GM10266 (cell line): Measurements from ENCODE around the gene CRB3.

Experiments used
- DNase-seq: peaks from one replicate; pipeline ENCODE4 v3.0.0; 2012; ENCODE audit errors: extremely low spot score
- TF ChIP-seq, protein P1 (sequence below): IDR thresholded peaks from 2 replicates; pipeline ENCODE4 v1.5.1; 2012; ENCODE audit warnings: mild to moderate bottlenecking, low read depth; ENCODE audit not compliant: control insufficient read depth, insufficient read depth; ENCODE audit errors: missing control alignments

The CRB3 gene

DNA sequence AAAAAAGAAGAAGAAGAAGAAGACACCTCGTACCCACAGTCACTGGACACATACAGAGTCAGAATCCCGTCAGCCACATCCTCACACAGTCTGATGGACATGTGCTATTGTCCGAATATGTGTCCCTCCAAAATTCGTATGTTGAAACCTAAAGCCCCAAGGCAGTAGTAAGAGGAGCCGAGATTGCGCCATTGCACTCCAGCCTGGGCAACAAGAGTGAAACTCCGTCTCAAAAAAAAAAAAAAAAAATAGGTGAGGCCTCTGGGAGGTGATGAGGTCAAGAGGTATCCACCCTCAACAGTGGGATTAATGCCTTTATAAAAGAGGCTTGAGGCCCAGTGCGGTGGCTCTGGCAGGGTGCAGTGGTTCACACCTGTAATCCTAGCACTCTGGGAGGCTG lies 20.2 kb downstream of the CRB3 start:
- TF ChIP-seq, protein P1, sequence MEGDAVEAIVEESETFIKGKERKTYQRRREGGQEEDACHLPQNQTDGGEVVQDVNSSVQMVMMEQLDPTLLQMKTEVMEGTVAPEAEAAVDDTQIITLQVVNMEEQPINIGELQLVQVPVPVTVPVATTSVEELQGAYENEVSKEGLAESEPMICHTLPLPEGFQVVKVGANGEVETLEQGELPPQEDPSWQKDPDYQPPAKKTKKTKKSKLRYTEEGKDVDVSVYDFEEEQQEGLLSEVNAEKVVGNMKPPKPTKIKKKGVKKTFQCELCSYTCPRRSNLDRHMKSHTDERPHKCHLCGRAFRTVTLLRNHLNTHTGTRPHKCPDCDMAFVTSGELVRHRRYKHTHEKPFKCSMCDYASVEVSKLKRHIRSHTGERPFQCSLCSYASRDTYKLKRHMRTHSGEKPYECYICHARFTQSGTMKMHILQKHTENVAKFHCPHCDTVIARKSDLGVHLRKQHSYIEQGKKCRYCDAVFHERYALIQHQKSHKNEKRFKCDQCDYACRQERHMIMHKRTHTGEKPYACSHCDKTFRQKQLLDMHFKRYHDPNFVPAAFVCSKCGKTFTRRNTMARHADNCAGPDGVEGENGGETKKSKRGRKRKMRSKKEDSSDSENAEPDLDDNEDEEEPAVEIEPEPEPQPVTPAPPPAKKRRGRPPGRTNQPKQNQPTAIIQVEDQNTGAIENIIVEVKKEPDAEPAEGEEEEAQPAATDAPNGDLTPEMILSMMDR: no peak
- no peak for DNase-seq

DNA sequence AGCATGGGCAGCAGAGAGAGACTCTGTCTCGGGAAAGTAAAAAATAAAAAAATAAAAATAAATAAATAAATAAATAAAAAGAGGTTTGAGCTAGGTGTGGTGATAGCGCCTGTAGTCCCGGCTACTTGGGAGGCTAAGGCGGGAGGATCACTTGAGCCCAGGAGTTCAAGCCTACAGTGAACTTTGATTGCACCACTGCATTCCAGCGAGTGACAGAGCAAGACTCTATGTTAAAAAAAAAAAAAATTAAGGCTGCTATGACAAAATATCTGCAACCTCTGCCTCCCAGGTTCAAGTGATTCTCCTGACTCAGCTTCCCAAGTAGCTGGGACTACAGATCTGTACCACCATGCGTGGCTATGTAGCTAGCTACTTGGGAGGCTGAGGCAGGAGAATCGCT lies 20.8 kb downstream of the CRB3 start:
- DNase-seq: no peak
- TF ChIP-seq, protein P1: no peak

DNA sequence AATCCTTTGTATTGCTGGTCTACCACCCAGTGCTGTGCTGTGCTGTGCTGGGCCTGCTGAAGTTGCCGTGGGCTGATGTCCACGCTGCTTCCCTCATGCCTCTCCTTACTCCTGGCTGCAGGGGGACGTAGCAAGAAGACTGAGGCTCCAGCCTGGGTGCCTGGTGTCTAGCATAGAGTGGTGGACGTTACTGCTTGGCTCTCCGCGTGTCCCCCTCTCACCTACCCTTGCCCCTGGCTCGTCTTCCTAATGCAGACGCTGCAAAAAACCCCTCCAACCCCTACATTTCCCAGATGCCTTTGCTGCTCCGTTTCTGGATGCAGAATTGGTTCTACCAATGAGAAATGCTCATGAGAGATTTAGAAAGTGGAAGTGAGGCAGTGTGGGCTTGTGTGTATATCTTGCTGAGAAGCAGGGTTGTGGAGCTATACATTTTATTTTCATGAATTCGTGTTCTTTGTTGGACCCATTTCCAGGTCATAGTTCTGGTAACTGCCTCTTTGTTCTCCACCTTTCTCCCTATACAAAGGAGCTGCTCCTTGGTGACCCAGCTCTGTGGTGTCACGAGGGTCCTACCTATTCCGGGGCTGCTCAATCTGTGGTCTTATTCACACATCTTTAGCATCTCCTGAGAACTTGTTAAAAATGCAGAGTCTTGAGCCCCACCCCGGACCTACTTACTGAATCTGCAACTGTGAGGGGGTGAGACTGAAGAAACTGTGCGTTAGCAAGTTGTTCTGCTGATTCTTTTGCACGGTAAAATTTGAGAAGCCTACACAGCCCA lies 25.4 kb downstream of the CRB3 start:
- DNase-seq: peak; percentile 84
- TF ChIP-seq, protein P1: no peak

DNA sequence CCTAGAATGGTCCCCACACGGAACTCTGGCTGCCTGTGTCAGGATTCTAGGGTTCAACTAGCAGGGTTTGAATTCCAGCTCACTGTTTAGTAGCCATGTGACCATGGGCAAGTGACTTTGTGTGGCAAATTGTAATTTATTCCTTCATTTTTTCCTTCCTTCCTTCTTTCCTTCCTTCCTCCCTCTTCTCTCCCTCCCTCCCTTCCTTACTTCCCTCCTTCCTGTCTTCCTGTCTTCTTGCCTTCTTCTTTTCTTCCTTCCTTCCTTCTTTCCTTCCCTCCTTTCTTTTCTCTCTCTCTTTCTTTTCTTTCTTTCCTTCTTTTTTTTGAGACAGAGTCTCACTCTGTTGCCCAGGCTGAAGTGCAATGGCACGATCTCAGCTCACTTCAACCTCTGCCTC lies 26.1 kb downstream of the CRB3 start:
- no peak for DNase-seq
- TF ChIP-seq, protein P1: no peak

DNA sequence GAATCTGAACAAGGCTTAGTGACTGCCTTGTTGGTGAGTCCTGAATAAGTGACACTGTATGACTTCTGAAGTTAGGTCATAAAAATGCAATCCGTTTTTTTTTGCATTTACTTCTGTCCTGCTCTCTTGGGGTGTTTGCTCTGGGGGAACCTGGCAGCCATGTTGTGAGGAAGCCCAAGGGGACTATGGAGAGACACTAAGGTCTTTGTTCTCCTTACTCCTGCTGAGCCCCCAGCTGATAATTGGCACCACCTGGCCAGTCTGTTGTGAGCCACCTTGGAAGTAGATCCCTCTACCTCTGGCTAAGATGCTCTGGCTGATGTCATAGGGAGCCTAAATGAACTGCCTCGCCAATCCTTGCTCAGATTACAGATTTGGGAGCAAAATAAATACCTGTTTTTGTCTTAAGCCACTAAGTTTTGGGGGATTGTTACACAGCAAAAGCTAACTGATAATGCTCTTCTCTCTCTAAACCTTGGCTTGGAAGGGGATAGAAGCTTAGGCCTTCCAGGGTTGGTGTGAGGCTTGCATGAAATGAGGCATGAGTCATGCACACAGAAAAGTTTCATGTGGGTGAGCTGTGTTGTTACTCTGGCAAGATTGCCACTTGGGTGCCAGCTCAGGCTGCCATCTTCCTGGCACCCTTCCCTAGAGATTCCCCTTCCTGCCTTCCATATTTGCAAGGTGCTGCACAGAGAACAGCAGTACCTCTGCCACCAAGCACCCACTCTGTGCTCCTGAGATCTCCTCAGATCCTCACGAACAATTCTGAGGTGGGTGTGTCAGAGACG lies 27.9 kb downstream of the CRB3 start:
- peak; percentile 3 for DNase-seq
- TF ChIP-seq, protein P1: no peak

DNA sequence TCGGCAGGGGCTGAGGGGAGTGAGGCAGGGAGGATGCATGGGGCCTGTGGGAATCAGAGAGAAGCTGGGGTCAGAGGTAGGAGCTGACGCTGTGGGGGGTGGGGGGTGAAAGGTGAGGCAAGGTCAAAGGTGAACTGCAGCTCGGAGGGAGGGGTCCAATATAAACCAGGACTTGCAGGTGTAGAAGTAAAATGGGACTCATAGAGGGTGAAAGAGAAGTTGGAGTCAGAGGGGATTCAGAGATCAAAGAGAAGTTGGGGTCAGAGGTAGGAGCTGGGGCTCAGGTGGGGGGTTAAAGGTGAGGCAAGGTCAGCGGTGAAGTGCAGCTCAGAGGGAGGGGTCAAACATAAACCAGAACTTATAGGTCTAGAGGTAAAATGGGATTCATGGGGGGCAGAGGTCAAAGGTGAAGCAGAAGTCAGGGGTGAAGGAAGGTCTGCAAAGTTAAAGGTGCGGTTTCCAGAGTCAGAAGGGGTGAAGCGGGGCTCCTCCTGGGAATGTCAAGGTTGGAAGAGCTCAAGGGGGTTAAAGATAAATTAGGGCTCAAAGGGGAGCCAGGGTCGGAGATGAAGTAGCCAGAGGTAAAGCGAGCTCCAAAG lies 30.5 kb downstream of the CRB3 start:
- DNase-seq: peak; percentile 3
- TF ChIP-seq, protein P1: no peak

DNA sequence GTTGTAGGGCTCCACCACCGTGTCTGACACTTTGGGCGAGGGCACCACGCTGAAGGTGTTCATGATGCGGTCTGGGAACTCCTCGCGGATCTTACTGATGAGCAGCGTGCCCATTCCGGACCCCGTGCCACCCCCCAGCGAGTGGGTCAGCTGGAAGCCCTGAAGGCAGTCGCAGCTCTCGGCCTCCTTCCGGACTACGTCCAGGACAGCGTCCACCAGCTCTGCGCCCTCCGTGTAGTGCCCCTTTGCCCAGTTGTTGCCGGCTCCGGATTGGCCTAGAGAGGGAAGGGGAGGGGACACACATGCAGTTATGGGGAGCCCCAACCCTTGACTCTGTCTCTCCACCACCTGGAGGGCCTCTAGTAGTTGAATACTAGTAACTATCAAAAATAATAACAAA lies 31.9 kb downstream of the CRB3 start:
- TF ChIP-seq, protein P1: no peak
- DNase-seq: peak; percentile 12
